ENCODE results near the gene VGLL3. TPM values are rescaled to one million over a fixed set of nuclear protein-coding genes. Genes with fewer than 3 reads are reported as not detected.

Gene VGLL3
- polyA plus RNA-seq, 1 donor from 2014 or later: 0.06 TPM

DNA sequence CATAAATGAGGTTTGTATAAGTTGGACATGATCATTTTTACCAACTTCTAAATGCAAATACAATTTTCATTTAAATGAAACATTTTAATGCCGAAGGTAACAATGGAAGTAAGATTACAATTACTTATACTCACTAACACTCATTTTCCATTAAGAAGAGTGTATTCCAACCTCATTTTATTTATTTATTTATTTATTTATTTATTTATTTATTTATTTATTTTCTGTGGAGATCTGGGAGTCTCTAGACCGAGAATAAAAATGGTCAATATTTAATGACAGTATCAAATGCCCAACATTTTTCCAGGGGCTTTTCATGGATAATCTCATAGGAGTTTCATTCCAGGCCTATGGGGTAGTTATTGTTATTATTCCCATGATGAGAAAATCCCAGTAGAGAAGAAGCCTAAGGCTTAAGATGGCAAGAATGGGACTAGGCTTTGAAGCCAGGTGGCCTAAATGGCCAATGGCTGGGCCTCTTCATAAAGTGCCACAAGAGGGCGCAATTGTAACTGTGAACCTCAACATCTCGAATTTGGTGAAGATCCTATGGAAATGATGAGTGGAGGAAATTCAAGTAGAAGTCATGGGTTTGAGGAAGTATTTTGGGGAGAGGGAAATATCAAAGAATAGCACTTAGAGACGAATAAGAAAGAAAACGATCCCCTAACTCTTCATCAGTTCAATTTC is 21.3 kb downstream of the VGLL3 start:
- H3F3A ChIP-seq (ENCODE audit: insufficient read depth, low read length, poor library complexity, severe bottlenecking): no peaks in the 10 kb centered on the region
- no peak overlapping the region for H3K4me3 ChIP-seq (ENCODE audit: low read length)
- no peaks in the 10 kb centered on the region for H3K9me2 ChIP-seq (ENCODE audit: insufficient read depth, low read length)
- no peak overlapping the region for H2AFZ ChIP-seq (ENCODE audit: low read depth, low read length)
- no peaks in the 10 kb centered on the region for H4K20me1 ChIP-seq (ENCODE audit: insufficient read depth)
- H3K27ac ChIP-seq (ENCODE audit: low read length): no peak overlapping the region
- H3K27me3 ChIP-seq (ENCODE audit: insufficient read depth, low read depth, low read length): no peaks in the 10 kb centered on the region
- no peak overlapping the region for H3K4me2 ChIP-seq (ENCODE audit: low read length)
- no peaks in the 10 kb centered on the region for H3K79me2 ChIP-seq (replicated peaks; ENCODE audit: insufficient read depth, low read length)
- H3K9me3 ChIP-seq (ENCODE audit: low read length): no peaks in the 10 kb centered on the region
- H3K36me3 ChIP-seq (ENCODE audit: insufficient read depth, low read length): no peaks in the 10 kb centered on the region
- no peak for TF ChIP-seq EP300 (conservative IDR thresholded peaks at IDR 0.05; ENCODE audit: poor library complexity, severe bottlenecking)
- no peak for TF ChIP-seq POLR2AphosphoS5 (IDR thresholded peaks at IDR 0.05)
- TF ChIP-seq RAD21 (conservative IDR thresholded peaks at IDR 0.05): no peak
- no peak for TF ChIP-seq MXI1 (conservative IDR thresholded peaks at IDR 0.05; ENCODE audit: poor library complexity, severe bottlenecking)
- TF ChIP-seq EZH2 (IDR thresholded peaks at IDR 0.05; ENCODE audit: borderline replicate concordance, insufficient read depth, low read length, poor library complexity, severe bottlenecking): no peak
- TF ChIP-seq SMC3 (conservative IDR thresholded peaks at IDR 0.05; ENCODE audit: poor library complexity): no peak
- TF ChIP-seq, protein P1, sequence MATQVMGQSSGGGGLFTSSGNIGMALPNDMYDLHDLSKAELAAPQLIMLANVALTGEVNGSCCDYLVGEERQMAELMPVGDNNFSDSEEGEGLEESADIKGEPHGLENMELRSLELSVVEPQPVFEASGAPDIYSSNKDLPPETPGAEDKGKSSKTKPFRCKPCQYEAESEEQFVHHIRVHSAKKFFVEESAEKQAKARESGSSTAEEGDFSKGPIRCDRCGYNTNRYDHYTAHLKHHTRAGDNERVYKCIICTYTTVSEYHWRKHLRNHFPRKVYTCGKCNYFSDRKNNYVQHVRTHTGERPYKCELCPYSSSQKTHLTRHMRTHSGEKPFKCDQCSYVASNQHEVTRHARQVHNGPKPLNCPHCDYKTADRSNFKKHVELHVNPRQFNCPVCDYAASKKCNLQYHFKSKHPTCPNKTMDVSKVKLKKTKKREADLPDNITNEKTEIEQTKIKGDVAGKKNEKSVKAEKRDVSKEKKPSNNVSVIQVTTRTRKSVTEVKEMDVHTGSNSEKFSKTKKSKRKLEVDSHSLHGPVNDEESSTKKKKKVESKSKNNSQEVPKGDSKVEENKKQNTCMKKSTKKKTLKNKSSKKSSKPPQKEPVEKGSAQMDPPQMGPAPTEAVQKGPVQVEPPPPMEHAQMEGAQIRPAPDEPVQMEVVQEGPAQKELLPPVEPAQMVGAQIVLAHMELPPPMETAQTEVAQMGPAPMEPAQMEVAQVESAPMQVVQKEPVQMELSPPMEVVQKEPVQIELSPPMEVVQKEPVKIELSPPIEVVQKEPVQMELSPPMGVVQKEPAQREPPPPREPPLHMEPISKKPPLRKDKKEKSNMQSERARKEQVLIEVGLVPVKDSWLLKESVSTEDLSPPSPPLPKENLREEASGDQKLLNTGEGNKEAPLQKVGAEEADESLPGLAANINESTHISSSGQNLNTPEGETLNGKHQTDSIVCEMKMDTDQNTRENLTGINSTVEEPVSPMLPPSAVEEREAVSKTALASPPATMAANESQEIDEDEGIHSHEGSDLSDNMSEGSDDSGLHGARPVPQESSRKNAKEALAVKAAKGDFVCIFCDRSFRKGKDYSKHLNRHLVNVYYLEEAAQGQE (IDR thresholded peaks at IDR 0.05; ENCODE audit: borderline replicate concordance): no peak
- TF ChIP-seq TAF1 (IDR thresholded peaks at IDR 0.05; ENCODE audit: low read depth): no peak
- no peak for TF ChIP-seq CTCF (IDR thresholded peaks at IDR 0.05; ENCODE audit: poor library complexity, severe bottlenecking)
- H3K9ac ChIP-seq (ENCODE audit: low read length): no peak overlapping the region

DNA sequence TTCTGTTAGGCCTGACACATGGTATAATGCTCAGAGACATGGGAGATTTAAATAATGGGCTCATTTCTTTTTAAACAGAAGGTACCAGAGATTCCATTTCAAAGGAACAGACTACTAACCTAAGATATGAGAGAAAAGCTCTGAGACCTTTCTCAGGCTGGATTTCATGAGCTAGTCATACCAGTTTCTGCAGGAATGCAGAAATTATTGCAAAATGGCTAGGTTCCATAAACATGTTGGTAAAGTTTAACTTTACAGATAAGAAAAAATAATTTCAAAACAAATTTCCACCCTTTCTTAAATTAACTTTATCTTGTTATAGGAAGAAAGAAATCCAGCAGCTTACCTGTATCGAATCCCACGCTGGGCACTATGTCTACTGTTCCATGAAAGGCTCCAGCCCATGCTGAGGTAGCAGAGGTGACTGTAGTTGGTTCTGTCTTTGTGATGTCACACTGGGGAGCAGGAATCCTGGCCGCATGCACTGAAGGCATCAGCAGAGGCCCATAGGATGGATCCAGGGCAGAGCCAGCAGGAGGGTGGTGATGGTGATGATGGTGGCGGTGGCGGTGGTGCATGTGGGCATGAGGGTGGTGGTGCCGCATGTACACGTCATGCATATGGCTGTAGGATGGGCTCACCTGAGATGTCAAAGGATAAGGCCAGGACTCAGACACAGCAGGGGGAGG is 22.6 kb downstream of the VGLL3 start:
- no peaks in the 10 kb centered on the region for H4K20me1 ChIP-seq (ENCODE audit: insufficient read depth)
- no peak overlapping the region for H3K9ac ChIP-seq (ENCODE audit: low read length)
- H3K4me2 ChIP-seq (ENCODE audit: low read length): no peak overlapping the region
- H3K4me3 ChIP-seq (ENCODE audit: low read length): no peak overlapping the region
- no peaks in the 10 kb centered on the region for H3K9me2 ChIP-seq (ENCODE audit: insufficient read depth, low read length)
- no peaks in the 10 kb centered on the region for H3K9me3 ChIP-seq (ENCODE audit: low read length)
- H2AFZ ChIP-seq (ENCODE audit: low read depth, low read length): no peak overlapping the region
- H3K36me3 ChIP-seq (ENCODE audit: insufficient read depth, low read length): no peaks in the 10 kb centered on the region
- no peaks in the 10 kb centered on the region for H3K27me3 ChIP-seq (ENCODE audit: insufficient read depth, low read depth, low read length)
- H3K27ac ChIP-seq (ENCODE audit: low read length): no peak overlapping the region
- TF ChIP-seq CTCF (IDR thresholded peaks at IDR 0.05; ENCODE audit: poor library complexity, severe bottlenecking) (no peak), EZH2 (IDR thresholded peaks at IDR 0.05; ENCODE audit: borderline replicate concordance, insufficient read depth, low read length, poor library complexity, severe bottlenecking) (no peak), TAF1 (IDR thresholded peaks at IDR 0.05; ENCODE audit: low read depth) (no peak), RAD21 (conservative IDR thresholded peaks at IDR 0.05) (no peak), SMC3 (conservative IDR thresholded peaks at IDR 0.05; ENCODE audit: poor library complexity) (no peak), EP300 (conservative IDR thresholded peaks at IDR 0.05; ENCODE audit: poor library complexity, severe bottlenecking) (no peak), MXI1 (conservative IDR thresholded peaks at IDR 0.05; ENCODE audit: poor library complexity, severe bottlenecking) (no peak), POLR2AphosphoS5 (IDR thresholded peaks at IDR 0.05) (no peak)
- TF ChIP-seq, protein P1 (IDR thresholded peaks at IDR 0.05; ENCODE audit: borderline replicate concordance): no peak
- no peaks in the 10 kb centered on the region for H3F3A ChIP-seq (ENCODE audit: insufficient read depth, low read length, poor library complexity, severe bottlenecking)
- no peaks in the 10 kb centered on the region for H3K79me2 ChIP-seq (replicated peaks; ENCODE audit: insufficient read depth, low read length)
